ENCODE measurements around the gene ARSJ. TPM values are rescaled to one million over a fixed set of nuclear protein-coding genes. Genes with fewer than 3 reads are reported as not detected.
A peak's percentile ranks its signal among the peaks of the same experiment; 100 is the strongest.

The ARSJ gene
- total RNA-seq, 1 experiment from 2014 or later: 43.9 TPM

- BruUV-seq (replicated peaks): no TSS peak
- intact Hi-C loops (cut with micrococcal nuclease; ENCODE audit: unreplicated experiment): no loop called here
- Histone ChIP-seq H3K36me3 (ENCODE audit: control insufficient read depth, insufficient read depth, low read length) (no peaks in the 10 kb centered on the region; the same call in 1 of the 2 replicates), H3K4me3 (ENCODE audit: low read depth in 2 of 2, low read length in 2 of 2) (peak overlapping the region; percentile 9 to 32; a peak in 3 of 4 replicates), H3K4me1 (ENCODE audit: control insufficient read depth, insufficient read depth, low read length) (peaks cover 64% of the 10 kb centered on the region), H3K27ac (ENCODE audit: low read length) (peak overlapping the region; percentile 99), H3K27me3 (ENCODE audit: control insufficient read depth, insufficient read depth, low read length) (no peaks in the 10 kb centered on the region), H3K9me3 (ENCODE audit: control insufficient read depth, insufficient read depth, low read depth, low read length) (peaks cover 3% of the 10 kb centered on the region; the same call in 1 of the 2 replicates)
- TF ChIP-seq REST (IDR thresholded peaks at IDR 0.05; ENCODE audit: insufficient read depth in 1 of 2, low read depth in 2 of 2, low read length in 1 of 2) (no peak), POLR2AphosphoS5 (IDR thresholded peaks at IDR 0.05; ENCODE audit: low read depth, low read length) (no peak), TCF7L2 (IDR thresholded peaks at IDR 0.05; ENCODE audit: low read depth, low read length) (no peak), CTCF (IDR thresholded peaks at IDR 0.05) (no peak), SIN3A (IDR thresholded peaks at IDR 0.05; ENCODE audit: borderline replicate concordance, insufficient read depth, low read depth, low read length) (no peak)
- POLR2A ChIA-PET: interaction anchor here (0.5 kb wide), 1 partner anchor 11 kb away, joined by 6 read pairs; no protein-coding TSS in a partner anchor
- DNase-seq (ENCODE audit: low read depth, low spot score): no peak
- in situ Hi-C loops (cut with HindIII; ENCODE audit: low pct_unique_long_range_greater_than_20kb, low sequenced_read_pairs): no loop called here
- no peak for ATAC-seq
- CTCF ChIA-PET: no interaction called here
Observed at GRCh38 chr4:113960684-113961321, 18.6 kb downstream of the ARSJ start.

GRCh38 chr4:113959539-113959937 lies 19.9 kb downstream of the ARSJ start:
- H3K4me3 ChIP-seq (ENCODE audit: low read depth in 2 of 2, low read length in 2 of 2): peak overlapping the region in 1 of 2 experiments; percentile 22; a peak in 3 of 4 replicates
- TF ChIP-seq REST (IDR thresholded peaks at IDR 0.05; ENCODE audit: insufficient read depth in 1 of 2, low read depth in 2 of 2, low read length in 1 of 2) (no peak), TCF7L2 (IDR thresholded peaks at IDR 0.05; ENCODE audit: low read depth, low read length) (peak; percentile 57)
- H3K4me1 ChIP-seq (ENCODE audit: control insufficient read depth, insufficient read depth, low read length): peaks cover 77% of the 10 kb centered on the region
- CTCF ChIA-PET: interaction anchor here (0.6 kb wide), 1 partner anchor 8 kb away, joined by 3 read pairs; no protein-coding TSS in a partner anchor
- no peaks in the 10 kb centered on the region for H3K27me3 ChIP-seq (ENCODE audit: control insufficient read depth, insufficient read depth, low read length)
- TSS peak; percentile 97 for BruUV-seq (replicated peaks)
- DNase-seq (ENCODE audit: low read depth, low spot score) (no peak), ATAC-seq (no peak)
- H3K36me3 ChIP-seq (ENCODE audit: control insufficient read depth, insufficient read depth, low read length): no peaks in the 10 kb centered on the region; the same call in 1 of the 2 replicates
- in situ Hi-C loops (cut with HindIII; ENCODE audit: low pct_unique_long_range_greater_than_20kb, low sequenced_read_pairs) (no loop called here), intact Hi-C loops (cut with micrococcal nuclease; ENCODE audit: unreplicated experiment) (loop anchor here (2.0 to 10.0 kb wide), 3 partner anchors 15 to 423 kb away; no protein-coding TSS in a partner anchor)
- POLR2A ChIA-PET: no interaction called here
- peak overlapping the region; percentile 99 for H3K27ac ChIP-seq (ENCODE audit: low read length)
- peaks cover 3% of the 10 kb centered on the region; the same call in 1 of the 2 replicates for H3K9me3 ChIP-seq (ENCODE audit: control insufficient read depth, insufficient read depth, low read depth, low read length)

All from Panc1 (cell line).